HG02588 (cell line): ENCODE results near the gene ARHGEF28.

Experiments used
- ATAC-seq: cut with Tn5 transposase; IDR thresholded peaks from one replicate; pipeline ENCODE4 v1.9.1; 2021; ENCODE audit warnings: mild to moderate bottlenecking, moderate library complexity; ENCODE audit not compliant: unreplicated experiment

The ARHGEF28 gene

GRCh38 chr5:73732045-73732444 lies 106.0 kb downstream of the ARHGEF28 start:
- ATAC-seq: no peak

- ATAC-seq: no peak
These were observed 107.2 kb downstream of the ARHGEF28 start for GRCh38 chr5:73733219-73733618.

- ATAC-seq: no peak
These were observed 109.2 kb downstream of the ARHGEF28 start for GRCh38 chr5:73735032-73735734.

GRCh38 chr5:73739650-73740049 lies 113.7 kb downstream of the ARHGEF28 start:
- ATAC-seq: no peak

DNA sequence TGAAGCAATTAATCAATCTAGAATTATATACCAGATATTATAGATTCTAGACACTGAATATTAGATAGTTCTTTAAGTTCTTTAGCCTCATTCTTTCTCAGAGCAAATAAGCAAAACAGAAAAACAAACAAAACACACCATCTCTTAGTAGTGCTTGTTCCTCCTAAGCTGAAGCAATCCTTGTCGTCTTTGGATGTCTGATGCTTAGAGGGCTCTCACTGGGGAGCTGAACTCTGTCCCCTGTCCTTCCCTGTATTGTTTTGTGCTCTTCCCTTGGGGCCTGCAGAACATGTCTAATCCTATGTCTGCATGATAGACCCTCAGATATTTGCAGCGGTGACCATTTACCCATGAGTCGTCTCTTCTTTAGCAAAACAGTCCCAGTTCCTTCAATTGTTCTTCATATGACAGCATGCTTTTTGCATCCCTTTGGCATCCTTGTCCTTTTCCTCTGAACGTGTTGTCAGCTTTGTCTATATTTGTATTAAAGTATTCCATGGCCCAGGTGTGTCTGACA lies 114.3 kb downstream of the ARHGEF28 start:
- ATAC-seq: no peak

DNA sequence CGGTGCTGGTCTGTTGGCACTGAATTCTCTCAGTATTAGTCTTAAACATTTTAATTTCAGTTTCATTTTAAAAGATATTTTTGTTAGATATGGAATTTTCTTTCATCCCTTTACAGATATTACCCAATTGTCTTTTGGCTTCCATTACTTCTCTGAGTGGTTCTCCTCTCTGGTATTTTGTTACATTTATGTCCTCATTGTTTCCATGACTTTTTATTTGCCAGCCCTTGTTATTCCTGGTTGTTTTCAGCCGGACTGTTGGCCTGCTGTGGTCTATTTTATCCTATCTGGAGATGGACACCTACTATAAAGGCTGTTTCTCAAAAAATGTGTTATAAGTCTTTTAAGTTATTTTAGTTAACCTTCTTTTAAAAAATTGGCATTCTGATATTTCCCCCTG lies 117.2 kb downstream of the ARHGEF28 start:
- ATAC-seq: no peak

- ATAC-seq: no peak
These were observed 119.8 kb downstream of the ARHGEF28 start for GRCh38 chr5:73745836-73746235.

GRCh38 chr5:73746608-73747007 lies 120.6 kb downstream of the ARHGEF28 start:
- no peak for ATAC-seq

DNA sequence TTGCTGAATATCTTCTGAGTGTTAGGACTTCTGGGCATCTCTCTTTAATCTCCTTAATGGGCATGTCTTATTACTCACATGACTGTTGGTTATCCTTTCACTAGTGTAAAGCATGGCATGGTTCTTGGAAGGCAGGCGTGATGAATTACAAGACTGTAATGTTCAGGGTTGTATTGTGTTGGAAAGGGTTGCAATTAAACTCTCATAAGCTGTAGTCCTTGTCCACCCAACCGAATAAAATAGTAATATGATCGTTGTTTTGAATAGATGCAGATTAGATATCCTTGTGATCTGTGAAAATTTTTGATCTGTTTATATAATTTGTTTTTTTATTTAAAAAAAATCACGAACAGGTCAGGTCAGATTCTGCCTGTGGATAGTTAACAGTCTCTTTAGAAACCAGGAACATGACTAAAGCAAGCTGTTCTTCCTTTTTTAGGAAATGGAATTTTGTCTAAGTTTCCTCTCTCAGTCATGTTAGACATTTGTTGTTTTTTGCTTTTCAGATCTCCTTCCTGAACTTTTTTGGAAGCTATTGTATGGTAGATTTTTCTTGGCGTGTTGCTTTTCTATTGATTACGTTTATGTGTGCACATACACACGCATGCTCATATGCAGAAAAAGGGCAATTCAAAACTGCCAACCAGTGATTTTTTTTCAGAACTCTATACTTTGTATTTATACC lies 121.8 kb downstream of the ARHGEF28 start:
- no peak for ATAC-seq

GRCh38 chr5:73748510-73749400 lies 122.8 kb downstream of the ARHGEF28 start:
- ATAC-seq: no peak

DNA sequence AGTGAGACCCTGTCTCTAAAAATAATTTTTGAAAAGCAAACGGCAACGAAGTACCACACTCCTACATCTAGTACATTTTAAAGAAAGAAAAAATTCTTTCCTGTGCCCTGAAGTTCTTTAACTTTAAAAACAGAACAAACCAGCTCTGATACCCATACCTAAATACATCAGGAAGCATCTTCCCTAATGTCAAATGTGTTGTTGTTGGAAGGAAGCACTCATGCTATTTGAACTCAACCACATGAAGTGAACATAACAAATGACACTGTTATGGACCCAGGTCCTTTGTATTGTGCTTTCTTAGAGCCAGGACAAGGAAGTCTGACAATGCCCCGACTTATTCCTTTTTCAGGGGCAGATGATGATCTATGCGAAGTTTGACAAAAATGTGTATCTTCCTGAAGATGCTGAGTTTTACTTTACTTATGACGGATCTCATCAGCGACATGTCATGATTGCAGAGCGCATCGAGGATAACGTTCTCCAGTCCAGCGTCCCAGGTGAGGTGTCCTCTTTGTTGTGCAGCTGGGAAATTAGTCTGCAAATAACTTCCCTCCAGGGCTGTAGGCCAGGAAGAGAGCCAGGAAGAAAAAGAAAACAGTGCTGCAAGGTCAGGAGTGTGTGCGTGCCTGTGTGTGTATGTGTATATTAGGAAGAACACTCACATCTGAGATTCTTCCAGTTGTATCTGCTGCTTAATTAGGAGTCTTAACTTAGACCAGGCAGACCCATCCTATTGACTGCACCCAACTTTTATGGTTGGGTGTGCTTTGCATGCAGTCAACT lies 123.7 kb downstream of the ARHGEF28 start:
- ATAC-seq: no peak

DNA sequence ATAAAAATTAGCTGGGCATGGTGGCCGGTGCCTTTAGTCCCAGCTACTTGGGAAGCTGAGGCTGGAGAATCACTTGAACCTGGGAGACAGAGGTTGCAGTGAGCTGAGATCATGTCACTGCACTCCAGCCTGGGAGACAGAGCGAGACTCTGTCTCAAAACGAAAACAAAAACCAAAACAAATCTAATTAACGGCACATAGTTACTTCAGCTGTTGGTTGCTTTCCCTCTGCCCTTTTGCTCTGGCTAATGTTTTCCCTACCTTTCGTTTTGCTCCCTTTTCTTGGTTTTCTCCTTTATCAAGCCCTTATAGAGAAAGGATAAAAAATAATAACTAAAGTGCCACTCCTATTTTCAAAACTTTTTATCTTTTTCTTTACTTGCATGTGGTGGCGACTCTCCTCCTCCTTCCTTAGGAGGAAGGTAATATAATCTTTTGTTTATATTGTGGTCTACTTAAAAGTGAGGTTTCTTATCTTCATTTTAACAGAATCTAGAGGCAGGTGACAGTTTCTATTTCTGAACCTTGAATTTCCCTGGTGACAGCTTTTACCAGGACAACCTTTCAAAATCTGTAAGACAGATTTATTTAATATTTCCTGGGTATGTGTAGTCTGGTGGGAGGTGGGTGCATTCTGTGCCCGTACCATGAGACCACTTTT lies 125.4 kb downstream of the ARHGEF28 start:
- ATAC-seq: no peak

DNA sequence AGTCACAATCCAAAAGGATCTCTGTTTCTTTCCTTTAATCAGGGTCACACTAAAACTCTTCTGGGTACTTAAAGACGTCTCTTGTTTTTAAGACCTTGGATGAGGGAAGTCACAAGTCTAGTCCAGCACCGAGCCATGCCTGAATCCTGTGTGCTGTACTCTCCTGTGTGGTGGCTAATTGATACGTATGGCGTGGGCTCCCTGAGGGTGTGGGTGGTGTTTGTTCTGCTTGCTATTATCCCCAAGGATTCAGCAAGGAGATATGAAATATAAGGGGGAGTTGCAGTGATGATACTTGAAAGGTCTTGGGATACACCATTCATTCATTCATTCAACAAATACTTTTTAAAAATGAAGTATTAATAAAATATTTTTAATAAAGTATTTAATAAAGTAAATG lies 128.3 kb downstream of the ARHGEF28 start:
- ATAC-seq: no peak

GRCh38 chr5:73757416-73757815 lies 131.4 kb downstream of the ARHGEF28 start:
- no peak for ATAC-seq

- no peak for ATAC-seq
These were observed 133.8 kb downstream of the ARHGEF28 start for GRCh38 chr5:73759771-73760170.

DNA sequence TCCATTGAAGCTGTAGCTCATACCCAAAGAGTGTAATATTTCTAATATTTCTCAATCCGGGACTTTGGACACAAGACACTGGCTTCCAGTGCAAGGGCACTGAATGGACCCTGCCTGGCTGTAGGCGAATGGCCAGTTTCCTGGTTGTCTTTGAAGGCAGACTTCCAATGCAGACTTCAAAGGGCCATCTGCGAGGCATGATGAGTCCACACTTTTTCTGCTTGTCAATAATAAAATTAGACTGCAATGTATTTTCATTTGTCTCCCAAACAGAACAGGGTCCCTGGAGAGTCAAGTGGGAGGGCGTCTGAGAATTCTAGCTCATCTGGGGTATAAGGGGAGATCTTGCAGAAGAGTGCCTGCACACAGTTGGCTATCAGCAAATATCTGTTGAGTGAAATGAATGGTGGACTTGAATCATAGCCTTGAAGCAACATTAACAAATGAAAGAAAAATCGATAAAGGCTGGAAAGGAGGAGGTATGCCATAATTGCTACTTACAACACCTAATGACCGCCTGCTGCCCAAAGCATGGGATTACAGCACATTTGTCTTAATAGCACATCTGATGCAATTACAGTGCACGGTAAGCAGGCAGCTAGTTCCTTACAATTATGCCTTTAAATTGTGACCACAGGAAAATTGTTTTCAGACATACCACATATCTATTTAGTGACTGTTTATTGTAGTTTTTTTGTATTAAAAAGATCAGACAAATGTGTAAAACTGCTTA lies 137.5 kb downstream of the ARHGEF28 start:
- ATAC-seq: no peak

DNA sequence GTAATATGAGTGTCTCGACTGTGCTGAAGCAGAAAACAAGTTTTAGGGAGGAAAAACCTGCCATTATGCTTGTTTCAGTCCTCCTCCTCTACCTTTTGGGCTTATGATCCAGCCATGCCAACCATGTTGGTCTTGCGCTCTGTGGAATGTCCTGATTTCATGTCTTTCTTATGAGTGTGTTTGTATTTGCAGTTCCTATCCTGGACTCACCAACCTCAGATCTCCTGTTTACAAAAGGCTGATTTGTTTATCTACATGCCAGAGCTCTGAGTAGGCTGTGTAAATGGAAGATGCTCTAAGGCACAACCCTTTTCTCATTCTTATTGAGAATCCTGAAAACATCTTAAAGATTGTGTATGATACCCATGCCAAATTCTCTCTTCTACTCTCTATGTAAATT lies 138.6 kb downstream of the ARHGEF28 start:
- ATAC-seq: no peak

GRCh38 chr5:73764996-73765395 lies 139.0 kb downstream of the ARHGEF28 start:
- ATAC-seq: no peak

- no peak for ATAC-seq
These were observed 140.9 kb downstream of the ARHGEF28 start for GRCh38 chr5:73766902-73767301.
